Measurements from ENCODE around the gene RTN4RL2. TPM values are rescaled to one million over a fixed set of nuclear protein-coding genes. Genes with fewer than 3 reads are reported as not detected.

Gene RTN4RL2
- total and polyA plus RNA-seq, 9 of the 15 experiments (the other 6 are each of a cell fraction or from before 2014, with no cell fraction given) = 0.06 to 1.9 (median 0.34) TPM; not detected in 4

GRCh38 chr11:57490456-57491248, 30.3 kb downstream of the RTN4RL2 start:
- intact Hi-C loops (cut with micrococcal nuclease) (loop anchor here (5.0 kb wide), 1 partner anchor 33 kb away; no protein-coding TSS in a partner anchor), in situ Hi-C loops (cut with MboI) (loop anchor here (5.0 kb wide), 1 partner anchor 37 kb away; no protein-coding TSS in a partner anchor)
- Histone ChIP-seq H3K4me2 (ENCODE audit: insufficient read depth, low read length) (no peak overlapping the region), H3K27ac (ENCODE audit: extremely low read depth, low read depth, low read length) (no peak overlapping the region), H2AFZ (ENCODE audit: low read depth, low read length) (no peak overlapping the region), H3K36me3 (ENCODE audit: control insufficient read depth, insufficient read depth, low read length) (peaks cover 76% of the 10 kb centered on the region; the same call in 2 of the 3 replicates), H3K4me1 (replicated peaks in 1 of 2; ENCODE audit: control insufficient read depth in 2 of 2, insufficient read depth in 2 of 2, low read length in 2 of 2) (peaks cover 0 to 7% of the 10 kb centered on the region in 2 experiments; a peak in 2 of 5 replicates), H4K20me1 (replicated peaks; ENCODE audit: control insufficient read depth, insufficient read depth, low read length) (0 out of 2 replicates have a peak, but pooled peaks cover 3% of the 10 kb centered on the region), H3K79me2 (ENCODE audit: control insufficient read depth, insufficient read depth, low read length) (no peaks in the 10 kb centered on the region), H3K9me3 (replicated peaks; ENCODE audit: control insufficient read depth, insufficient read depth, low read depth, low read length) (no peaks in the 10 kb centered on the region), H3K27me3 (ENCODE audit: control insufficient read depth in 2 of 2, insufficient read depth in 2 of 2, low read length in 2 of 2) (no peaks in the 10 kb centered on the region), H3K4me3 (no peak overlapping the region), H3K9ac (ENCODE audit: insufficient read depth in 1 of 2, low read depth in 2 of 2, low read length in 2 of 2) (peak overlapping the region in 1 of 2 experiments; percentile 17; a peak in 1 of 4 replicates), H3K9me1 (ENCODE audit: control insufficient read depth, insufficient read depth, low read length) (no peaks in the 10 kb centered on the region)
- WGBS (ENCODE audit: insufficient coverage, low coverage, missing lambda C conversion rate) = 90% methylated on average over 9 of the region's 9 CpGs
- TSS peak; percentile 33 for BruUV-seq (replicated peaks)
- CTCF ChIA-PET (ENCODE audit: low intra/inter-chr PET ratio) = interaction anchor here (0.7 to 5.1 kb wide), 3 partner anchors 36 to 311 kb away, joined by 4 to 51 read pairs (median 8); no protein-coding TSS in a partner anchor
- no peak for FAIRE-seq
- no peak for ATAC-seq
- POLR2A ChIA-PET = interaction anchor here (1.0 to 1.1 kb wide), 2 partner anchors 27 to 54 kb away, joined by 3 to 4 read pairs; no protein-coding TSS in a partner anchor
- TF ChIP-seq ESRRA (IDR thresholded peaks at IDR 0.05; ENCODE audit: borderline replicate concordance, low read depth) = no peak
- TF ChIP-seq MAFK (IDR thresholded peaks at IDR 0.05; ENCODE audit: low read length) = peak; percentile 2; the same call in 1 of the 2 replicates
- no peak for TF ChIP-seq RNF219 (CRISPR knock-in tag; IDR thresholded peaks at IDR 0.05)
- TF ChIP-seq E2F8 (IDR thresholded peaks at IDR 0.05; ENCODE audit: low read depth, partially characterized antibody) = no peak
- TF ChIP-seq SRSF3 (IDR thresholded peaks at IDR 0.05; ENCODE audit: insufficient read depth, low read length) = no peak
- peak; percentile 41 for TF ChIP-seq RBM25 (IDR thresholded peaks at IDR 0.05; ENCODE audit: low read depth, low read length, severe bottlenecking)
- 0 out of 2 replicates have a peak, but pooled peaks have one; percentile 15 for TF ChIP-seq C11orf30 (IDR thresholded peaks at IDR 0.05; ENCODE audit: low read depth)
- TF ChIP-seq KLF10 (CRISPR knock-in tag; IDR thresholded peaks at IDR 0.05) = no peak
- TF ChIP-seq ZNF41 (CRISPR knock-in tag; conservative IDR thresholded peaks at IDR 0.05) = no peak
- no peak for TF ChIP-seq SIRT6 (IDR thresholded peaks at IDR 0.05; ENCODE audit: low read depth, low read length)
- TF ChIP-seq NFRKB (IDR thresholded peaks at IDR 0.05; ENCODE audit: low read depth) = no peak
- DNase-seq (ENCODE audit: extremely low read depth in 1 of 4, low spot score in 3 of 4) = no peak
